Prostate gland (tissue), 2 donors: ENCODE results near the gene ULK2.

Source experiments
- POLR2A ChIP-seq: fragments of 450-650 bp; IDR thresholded peaks from one replicate; pipeline ENCODE4 v1.6.1; 2016; ENCODE audit warnings: antibody characterized with exemption, mild to moderate bottlenecking
- POLR2AphosphoS5 ChIP-seq: sonication (generic); formaldehyde crosslinking; IDR thresholded peaks from one replicate; pipeline ENCODE4 v1.6.1; 2017; ENCODE audit warnings: antibody characterized with exemption
- TF ChIP-seq, protein P1 (sequence below), 4 experiments: fragments of 200-600 bp in 2 of 4; fragments of 450-650 bp in 2 of 4; sonication (generic) in 2 of 4; IDR thresholded peaks; 1 replicate in 3 of 4; 2 replicates in 1 of 4; pipeline ENCODE4 v1.5.1; 2016 to 2019; ENCODE audit warnings: antibody characterized with exemption in 4 of 4, mild to moderate bottlenecking in 2 of 4, moderate library complexity in 2 of 4

DNA sequence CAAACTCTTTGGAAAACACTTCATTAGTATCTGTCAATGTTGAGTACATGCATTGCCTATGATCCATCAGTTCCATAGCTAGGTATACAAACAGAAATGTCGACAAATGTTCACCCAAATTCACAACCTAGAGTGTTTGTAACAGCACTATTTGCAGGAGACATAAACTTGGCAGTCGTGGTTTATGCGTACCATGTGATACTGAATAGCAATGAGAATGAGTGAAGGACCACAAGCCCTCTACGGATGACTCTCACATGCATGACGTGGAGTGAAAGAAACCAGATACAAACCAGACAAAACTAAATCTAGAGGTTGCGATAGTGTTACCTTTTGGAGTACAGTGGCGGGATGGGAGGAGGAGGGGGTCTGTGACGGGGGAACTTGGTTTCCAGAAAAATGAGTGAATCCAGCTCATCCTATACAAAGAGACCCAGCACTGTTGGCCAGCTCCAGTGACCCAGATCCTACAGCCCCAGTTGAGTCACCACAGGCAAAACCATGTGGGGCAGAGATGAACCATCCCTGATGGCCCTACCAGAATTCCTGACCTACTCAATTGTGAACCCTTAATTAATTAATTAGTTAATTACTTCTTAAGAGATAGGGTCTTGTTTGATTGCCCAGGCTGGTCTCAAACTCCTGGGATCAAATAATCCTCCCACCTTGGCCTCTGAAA lies 15.9 kb upstream of the ULK2 start:
- TF ChIP-seq, protein P1, sequence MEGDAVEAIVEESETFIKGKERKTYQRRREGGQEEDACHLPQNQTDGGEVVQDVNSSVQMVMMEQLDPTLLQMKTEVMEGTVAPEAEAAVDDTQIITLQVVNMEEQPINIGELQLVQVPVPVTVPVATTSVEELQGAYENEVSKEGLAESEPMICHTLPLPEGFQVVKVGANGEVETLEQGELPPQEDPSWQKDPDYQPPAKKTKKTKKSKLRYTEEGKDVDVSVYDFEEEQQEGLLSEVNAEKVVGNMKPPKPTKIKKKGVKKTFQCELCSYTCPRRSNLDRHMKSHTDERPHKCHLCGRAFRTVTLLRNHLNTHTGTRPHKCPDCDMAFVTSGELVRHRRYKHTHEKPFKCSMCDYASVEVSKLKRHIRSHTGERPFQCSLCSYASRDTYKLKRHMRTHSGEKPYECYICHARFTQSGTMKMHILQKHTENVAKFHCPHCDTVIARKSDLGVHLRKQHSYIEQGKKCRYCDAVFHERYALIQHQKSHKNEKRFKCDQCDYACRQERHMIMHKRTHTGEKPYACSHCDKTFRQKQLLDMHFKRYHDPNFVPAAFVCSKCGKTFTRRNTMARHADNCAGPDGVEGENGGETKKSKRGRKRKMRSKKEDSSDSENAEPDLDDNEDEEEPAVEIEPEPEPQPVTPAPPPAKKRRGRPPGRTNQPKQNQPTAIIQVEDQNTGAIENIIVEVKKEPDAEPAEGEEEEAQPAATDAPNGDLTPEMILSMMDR (IDR thresholded peaks at IDR 0.05), result no peak
- TF ChIP-seq POLR2A (no peak), POLR2AphosphoS5 (no peak)
